ENCODE measurements around the gene PTPRT. TPM values are rescaled to one million over a fixed set of nuclear protein-coding genes. Genes with fewer than 3 reads are reported as not detected.

The PTPRT gene
- polyA plus RNA-seq, 1 experiment: not detected

DNA sequence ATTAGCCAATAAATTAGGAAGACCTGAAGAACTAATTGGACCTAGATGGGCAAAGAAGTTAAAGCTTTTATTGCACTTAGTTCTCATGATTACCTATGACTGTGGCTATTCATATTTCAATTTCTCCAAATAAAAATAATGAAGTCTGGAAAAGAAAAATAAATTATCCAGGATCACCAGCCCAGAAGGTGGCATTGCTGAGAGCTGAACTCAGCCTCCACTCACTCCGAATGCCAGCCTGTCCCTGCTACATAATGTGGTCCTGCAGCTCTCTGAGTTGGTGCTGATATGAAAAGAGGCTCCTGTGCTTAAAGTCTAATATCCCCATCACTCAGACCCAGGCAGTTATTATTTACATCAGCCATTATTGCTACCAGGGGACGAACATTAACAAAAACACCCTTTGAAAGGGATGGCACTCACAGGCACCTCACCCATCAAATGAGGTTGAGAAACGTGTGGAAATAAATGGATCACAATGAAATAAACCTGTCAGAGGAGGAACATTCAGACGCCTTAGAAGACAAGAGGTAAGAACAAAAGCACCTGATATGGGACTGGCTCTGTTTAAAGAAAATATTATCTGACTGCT is 921.8 kb downstream of the PTPRT start:
- H3K36me3 ChIP-seq (ENCODE audit: control insufficient read depth, insufficient read depth, low read length): no peaks in the 10 kb centered on the region
- POLR2A ChIA-PET: no interaction called here
- no peak for TF ChIP-seq CTCF (IDR thresholded peaks at IDR 0.05; ENCODE audit: insufficient read depth, low read depth, low read length)
- H3K4me3 ChIP-seq (ENCODE audit: low read depth, low read length): no peak overlapping the region
- H3K27me3 ChIP-seq (ENCODE audit: control insufficient read depth, insufficient read depth, low read length): no peaks in the 10 kb centered on the region
- CTCF ChIA-PET: no interaction called here
- DNase-seq (ENCODE audit: low read depth): no peak

- H3K36me3 ChIP-seq (ENCODE audit: control insufficient read depth, insufficient read depth, low read length): no peaks in the 10 kb centered on the region
- CTCF ChIA-PET: no interaction called here
- TF ChIP-seq CTCF (IDR thresholded peaks at IDR 0.05; ENCODE audit: insufficient read depth, low read depth, low read length): no peak
- no peaks in the 10 kb centered on the region for H3K27me3 ChIP-seq (ENCODE audit: control insufficient read depth, insufficient read depth, low read length)
- DNase-seq (ENCODE audit: low read depth): no peak
- no peak overlapping the region for H3K4me3 ChIP-seq (ENCODE audit: low read depth, low read length)
- POLR2A ChIA-PET: no interaction called here
Observed at GRCh38 chr20:42261766-42262270, 927.9 kb downstream of the PTPRT start.

DNA sequence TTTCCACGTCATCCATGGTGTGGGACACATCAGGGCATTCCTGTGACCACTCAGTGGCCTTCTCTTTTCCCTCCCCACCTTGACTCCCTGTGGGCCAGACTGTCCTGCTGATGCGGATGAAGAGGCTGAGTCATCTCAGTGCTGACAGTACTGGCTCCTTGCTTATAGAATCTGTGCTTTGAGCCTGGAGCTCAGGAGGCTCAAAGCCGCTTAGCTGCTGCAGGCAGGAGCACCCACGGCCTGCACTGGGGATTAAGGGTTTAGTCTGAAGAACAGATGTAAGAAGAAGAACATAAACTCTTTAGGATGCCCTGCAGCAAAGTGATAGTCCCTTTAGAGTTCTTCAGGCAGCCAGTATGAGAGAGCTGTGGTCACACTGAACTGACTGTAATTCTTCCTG is 929.5 kb downstream of the PTPRT start:
- no peak overlapping the region for H3K4me3 ChIP-seq (ENCODE audit: low read depth, low read length)
- no peaks in the 10 kb centered on the region for H3K36me3 ChIP-seq (ENCODE audit: control insufficient read depth, insufficient read depth, low read length)
- TF ChIP-seq CTCF (IDR thresholded peaks at IDR 0.05; ENCODE audit: insufficient read depth, low read depth, low read length): no peak
- H3K27me3 ChIP-seq (ENCODE audit: control insufficient read depth, insufficient read depth, low read length): no peaks in the 10 kb centered on the region
- POLR2A ChIA-PET: no interaction called here
- CTCF ChIA-PET: no interaction called here
- no peak for DNase-seq (ENCODE audit: low read depth)

GRCh38 chr20:42259389-42259788 is 930.3 kb downstream of the PTPRT start:
- ChIA-PET CTCF (no interaction called here), POLR2A (no interaction called here)
- H3K4me3 ChIP-seq (ENCODE audit: low read depth, low read length): no peak overlapping the region
- no peak for TF ChIP-seq CTCF (IDR thresholded peaks at IDR 0.05; ENCODE audit: insufficient read depth, low read depth, low read length)
- no peaks in the 10 kb centered on the region for H3K36me3 ChIP-seq (ENCODE audit: control insufficient read depth, insufficient read depth, low read length)
- no peaks in the 10 kb centered on the region for H3K27me3 ChIP-seq (ENCODE audit: control insufficient read depth, insufficient read depth, low read length)
- no peak for DNase-seq (ENCODE audit: low read depth)

- Histone ChIP-seq H3K27me3 (ENCODE audit: control insufficient read depth, insufficient read depth, low read length) (no peaks in the 10 kb centered on the region), H3K4me3 (ENCODE audit: low read depth, low read length) (no peak overlapping the region), H3K36me3 (ENCODE audit: control insufficient read depth, insufficient read depth, low read length) (no peaks in the 10 kb centered on the region)
- DNase-seq (ENCODE audit: low read depth): no peak
- no peak for TF ChIP-seq CTCF (IDR thresholded peaks at IDR 0.05; ENCODE audit: insufficient read depth, low read depth, low read length)
- POLR2A ChIA-PET: no interaction called here
- CTCF ChIA-PET: no interaction called here
Observed at GRCh38 chr20:42258564-42259302, 931.0 kb downstream of the PTPRT start.

Data from BJ (cell line).